Measurements from ENCODE around the gene ARPC1B. TPM values are rescaled to one million over a fixed set of nuclear protein-coding genes. Genes with fewer than 3 reads are reported as not detected.
A peak's percentile ranks its signal among the peaks of the same experiment; 100 is the strongest.

ARPC1B gene
- total and polyA plus RNA-seq, 9 of the 15 experiments (the other 6 are each of a cell fraction or from before 2014, with no cell fraction given): 6.7 to 357 (median 211) TPM

GRCh38 chr7:99325592-99326407 is 48.7 kb upstream of the ARPC1B start, which contains the start of gene ARPC1A (continued):
- peak in 1 of 3 experiments; percentile 72; a peak in 2 of 6 replicates for TF ChIP-seq ZBTB11 (CRISPR knock-in tag; IDR thresholded peaks at IDR 0.05)
- TF ChIP-seq ARID3B (CRISPR knock-in tag; IDR thresholded peaks at IDR 0.05; ENCODE audit: borderline replicate concordance): no peak
- no peak for TF ChIP-seq SP2 (IDR thresholded peaks at IDR 0.05; ENCODE audit: extremely low read depth, low read depth, low read length, poor library complexity, severe bottlenecking)
- TF ChIP-seq JUN (IDR thresholded peaks at IDR 0.05; ENCODE audit: borderline replicate concordance, low read depth, low read length): peak; percentile 36; the same call in 1 of the 2 replicates
- TF ChIP-seq JUN (CRISPR knock-in tag; IDR thresholded peaks at IDR 0.05; ENCODE audit: borderline replicate concordance): 0 out of 2 replicates have a peak, but pooled peaks have one; percentile 16
- no peak for TF ChIP-seq ARHGAP35 (IDR thresholded peaks at IDR 0.05; ENCODE audit: partially characterized antibody)
- TF ChIP-seq NFATC3 (IDR thresholded peaks at IDR 0.05): peak; percentile 98
- TF ChIP-seq ZC3H4 (CRISPR knock-in tag; IDR thresholded peaks at IDR 0.05; ENCODE audit: borderline replicate concordance): no peak
- no peak; the same call in 1 of the 2 replicates for TF ChIP-seq TCF7 (IDR thresholded peaks at IDR 0.05; ENCODE audit: borderline replicate concordance)
- TF ChIP-seq ZNF277 (CRISPR knock-in tag; IDR thresholded peaks at IDR 0.05; ENCODE audit: borderline replicate concordance): no peak
- no peak for TF ChIP-seq ZNF551 (CRISPR knock-in tag; IDR thresholded peaks at IDR 0.05)
- TF ChIP-seq ZC3H11A (IDR thresholded peaks at IDR 0.05; ENCODE audit: low read depth, low read length): 0 out of 2 replicates have a peak, but pooled peaks have one; percentile 30
- TF ChIP-seq RCOR1 (IDR thresholded peaks at IDR 0.05; ENCODE audit: borderline replicate concordance in 1 of 2, low read depth in 2 of 2, low read length in 2 of 2): no peak; a peak in 1 of 4 replicates
- no peak for TF ChIP-seq MCM5 (IDR thresholded peaks at IDR 0.05; ENCODE audit: low read depth)
- peak; percentile 6 for TF ChIP-seq CTCFL (IDR thresholded peaks at IDR 0.05; ENCODE audit: borderline replicate concordance, insufficient read depth, low read depth, low read length, poor library complexity, severe bottlenecking)
- peak; percentile 96 for TF ChIP-seq CREM (IDR thresholded peaks at IDR 0.05; ENCODE audit: low read depth)
- no peak; the same call in 1 of the 2 replicates for TF ChIP-seq TARDBP (IDR thresholded peaks at IDR 0.05)
- no peak for TF ChIP-seq RFX5 (IDR thresholded peaks at IDR 0.05; ENCODE audit: low read depth, low read length)

All from K562 (cell line).